AG10803 (cell line): ENCODE results near the gene PLEKHG4B.

Experiments used
- DNase-seq: peaks from one replicate; pipeline ENCODE4 v3.0.0; 2010; ENCODE audit warnings: low read depth
- H3K4me3 ChIP-seq: 2 replicates; pipeline ENCODE4 v1.5.1; 2011; ENCODE audit warnings: mild to moderate bottlenecking, low read length, control low read depth
- CTCF ChIP-seq: conservative IDR thresholded peaks from 2 replicates; pipeline ENCODE4 v1.5.1; 2011; ENCODE audit warnings: mild to moderate bottlenecking, low read length, control low read depth, inconsistent platforms

Gene PLEKHG4B

GRCh38 chr5:141761-142160 lies 49.8 kb downstream of the PLEKHG4B start:
- TF ChIP-seq CTCF, result no peak
- no peak for DNase-seq
- no peak overlapping the region for H3K4me3 ChIP-seq

- no peak for TF ChIP-seq CTCF
- H3K4me3 ChIP-seq, result no peak overlapping the region
- DNase-seq, result no peak
Observed at GRCh38 chr5:142246-142810, 50.4 kb downstream of the PLEKHG4B start.

GRCh38 chr5:143041-143440 lies 51.1 kb downstream of the PLEKHG4B start:
- H3K4me3 ChIP-seq, result no peak overlapping the region
- no peak for TF ChIP-seq CTCF
- no peak for DNase-seq

GRCh38 chr5:144941-145340 lies 53.0 kb downstream of the PLEKHG4B start:
- no peak for DNase-seq
- TF ChIP-seq CTCF, result no peak
- no peak overlapping the region for H3K4me3 ChIP-seq

- DNase-seq, result no peak
- no peak overlapping the region for H3K4me3 ChIP-seq
- TF ChIP-seq CTCF, result no peak
Observed at GRCh38 chr5:145585-146323, 53.8 kb downstream of the PLEKHG4B start.

- no peak for DNase-seq
- no peak overlapping the region for H3K4me3 ChIP-seq
- TF ChIP-seq CTCF, result no peak
Observed at GRCh38 chr5:147751-148150, 55.8 kb downstream of the PLEKHG4B start.

- no peak overlapping the region for H3K4me3 ChIP-seq
- no peak for DNase-seq
- no peak for TF ChIP-seq CTCF
Observed at GRCh38 chr5:149745-150485, 57.9 kb downstream of the PLEKHG4B start.
